ENCODE results near the gene DENND6A. TPM values are rescaled to one million over a fixed set of nuclear protein-coding genes. Genes with fewer than 3 reads are reported as not detected.
A peak's percentile ranks its signal among the peaks of the same experiment; 100 is the strongest.
"Not testable (repeated sequence)": the region's sequence is repeated elsewhere in the genome, so short reads cannot be mapped to it uniquely, and the experiment has no call there.

Gene DENND6A
- total RNA-seq, 1 donor from 2014 or later: 15.0 TPM

- ATAC-seq (ENCODE audit: poor library complexity): no peak
- intact Hi-C loops (cut with DNase I): no loop called here
- DNase-seq: no peak
Measured at GRCh38 chr3:57658536-57658935, 34.3 kb downstream of the DENND6A start.

GRCh38 chr3:57655727-57656126, 37.1 kb downstream of the DENND6A start:
- ATAC-seq (ENCODE audit: poor library complexity) (no peak), DNase-seq (no peak)
- intact Hi-C loops (cut with DNase I): no loop called here

GRCh38 chr3:57654267-57654666, 38.6 kb downstream of the DENND6A start:
- DNase-seq (no peak), ATAC-seq (ENCODE audit: poor library complexity) (no peak)
- intact Hi-C loops (cut with DNase I): no loop called here

GRCh38 chr3:57652203-57652602, 40.7 kb downstream of the DENND6A start:
- intact Hi-C loops (cut with DNase I): no loop called here
- DNase-seq (no peak), ATAC-seq (ENCODE audit: poor library complexity) (no peak)

- ATAC-seq (ENCODE audit: poor library complexity) (no peak), DNase-seq (no peak)
- intact Hi-C loops (cut with DNase I): no loop called here
Measured at GRCh38 chr3:57647292-57647940, 45.5 kb downstream of the DENND6A start.

- intact Hi-C loops (cut with DNase I): no loop called here
- DNase-seq (no peak), ATAC-seq (ENCODE audit: poor library complexity) (peak; percentile 88)
Measured at GRCh38 chr3:57646723-57647122, 46.2 kb downstream of the DENND6A start.

- ATAC-seq (ENCODE audit: poor library complexity) (no peak), DNase-seq (no peak)
Measured at GRCh38 chr3:57644740-57645139, 48.1 kb downstream of the DENND6A start.

GRCh38 chr3:57637391-57637790, 55.5 kb downstream of the DENND6A start:
- intact Hi-C loops (cut with DNase I): no loop called here
- DNase-seq (no peak), ATAC-seq (ENCODE audit: poor library complexity) (no peak)

More at GRCh38 chr3:57644740-57645139, 48.1 kb downstream of the DENND6A start:
- intact Hi-C loops (cut with DNase I): no loop called here

GRCh38 chr3:57634259-57634658, 58.6 kb downstream of the DENND6A start:
- not testable (repeated sequence) for DNase-seq

GRCh38 chr3:57627976-57628375, 64.9 kb downstream of the DENND6A start:
- ATAC-seq (ENCODE audit: poor library complexity) (no peak), DNase-seq (no peak)
- intact Hi-C loops (cut with DNase I): no loop called here

More at GRCh38 chr3:57634259-57634658, 58.6 kb downstream of the DENND6A start:
- intact Hi-C loops (cut with DNase I); ATAC-seq (ENCODE audit: poor library complexity): not testable (repeated sequence)

GRCh38 chr3:57624801-57625200, 68.1 kb downstream of the DENND6A start:
- ATAC-seq (ENCODE audit: poor library complexity) (no peak), DNase-seq (no peak)
- intact Hi-C loops (cut with DNase I): no loop called here

GRCh38 chr3:57622362-57622761, 70.5 kb downstream of the DENND6A start:
- no peak for DNase-seq
- intact Hi-C loops (cut with DNase I): no loop called here

GRCh38 chr3:57617739-57618138, 75.1 kb downstream of the DENND6A start:
- intact Hi-C loops (cut with DNase I): no loop called here
- DNase-seq (no peak), ATAC-seq (ENCODE audit: poor library complexity) (no peak)

More at GRCh38 chr3:57622362-57622761, 70.5 kb downstream of the DENND6A start:
- ATAC-seq (ENCODE audit: poor library complexity): no peak

- intact Hi-C loops (cut with DNase I): no loop called here
- DNase-seq: no peak
- no peak for ATAC-seq (ENCODE audit: poor library complexity)
Measured at GRCh38 chr3:57616233-57616632, 76.6 kb downstream of the DENND6A start.

GRCh38 chr3:57611870-57612269, 81.0 kb downstream of the DENND6A start:
- ATAC-seq (ENCODE audit: poor library complexity); DNase-seq; intact Hi-C loops (cut with DNase I): not testable (repeated sequence)

GRCh38 chr3:57605683-57606082, 87.2 kb downstream of the DENND6A start:
- DNase-seq (no peak), ATAC-seq (ENCODE audit: poor library complexity) (no peak)
- intact Hi-C loops (cut with DNase I): no loop called here

- ATAC-seq (ENCODE audit: poor library complexity): no peak
- intact Hi-C loops (cut with DNase I): no loop called here
- DNase-seq: no peak
Measured at GRCh38 chr3:57604971-57605370, 87.9 kb downstream of the DENND6A start.

- intact Hi-C loops (cut with DNase I): no loop called here
- ATAC-seq (ENCODE audit: poor library complexity): no peak
- DNase-seq: no peak
Measured at GRCh38 chr3:57600195-57600594, 92.7 kb downstream of the DENND6A start.

- intact Hi-C loops (cut with DNase I): loop anchor here (5.0 kb wide), 2 partner anchors 42 to 158 kb away; partner anchors contain the start of genes PDE12 and SLMAP
- ATAC-seq (ENCODE audit: poor library complexity) (no peak), DNase-seq (no peak)
Measured at GRCh38 chr3:57598765-57599360, 94.0 kb downstream of the DENND6A start.

All from Right ventricle myocardium superior (tissue), 1 donor.